Testis (tissue), 2 donors: ENCODE results near the gene KRTAP3-2.

Experiments
- CTCF ChIP-seq, 3 experiments: fragments of 450-650 bp in 2 of 3; fragments of 200-600 bp in 1 of 3; sonication (generic) in 1 of 3; IDR thresholded peaks; one replicate each; pipeline ENCODE4 v1.5.1; 2016 to 2019; ENCODE audit warnings: antibody characterized with exemption in 3 of 3, mild to moderate bottlenecking in 2 of 3, moderate library complexity in 1 of 3
- POLR2A ChIP-seq: fragments of 450-650 bp; IDR thresholded peaks from one replicate; pipeline ENCODE4 v1.6.1; 2017; ENCODE audit warnings: antibody characterized with exemption, mild to moderate bottlenecking, moderate library complexity

DNA sequence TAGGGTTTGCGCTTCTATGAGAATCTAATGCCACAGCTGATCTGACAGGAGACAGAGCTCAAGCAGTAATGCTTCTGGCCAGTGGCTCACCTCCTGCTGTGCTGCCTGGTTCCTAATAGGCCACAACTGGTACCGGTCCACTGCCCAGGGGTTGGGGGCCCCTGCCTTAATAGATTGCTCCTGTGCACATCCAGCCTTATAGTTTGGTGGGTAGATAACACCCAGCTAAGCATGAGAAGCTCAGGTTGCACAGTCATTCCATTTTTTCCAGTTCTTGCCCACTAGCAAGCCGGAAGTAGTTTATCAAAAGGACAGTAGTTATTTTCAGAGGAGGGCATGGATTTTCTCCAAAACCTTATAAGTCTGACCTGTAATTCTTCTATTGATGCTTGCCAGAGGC lies 19.7 kb upstream of the KRTAP3-2 start:
- TF ChIP-seq CTCF (IDR thresholded peaks at IDR 0.05) (no peak), POLR2A (no peak)
